Mucosa of descending colon (tissue), 3 donors: Measurements from ENCODE around the gene FGF11. TPM values are rescaled to one million over a fixed set of nuclear protein-coding genes. Genes with fewer than 3 reads are reported as not detected.
A peak's percentile ranks its signal among the peaks of the same experiment; 100 is the strongest.

Experiments used
- ATAC-seq: fragments of 200-7000 bp; cut with Tn5 transposase; one replicate; pipeline ENCODE4 v1.9.1; 2020; ENCODE audit warnings: mild to moderate bottlenecking, moderate library complexity
- DNase-seq, 3 donors: peaks; one replicate each; pipeline ENCODE4 v3.0.0-alpha.2; 2020
- H3K36me3 ChIP-seq: fragments of 200-600 bp; one replicate; pipeline ENCODE4 v1.8.0; 2021; ENCODE audit warnings: low read depth, mild to moderate bottlenecking
- H3K4me1 ChIP-seq: fragments of 200-600 bp; one replicate; pipeline ENCODE4 v1.8.0; 2021; ENCODE audit warnings: low read depth, mild to moderate bottlenecking
- H3K4me3 ChIP-seq: fragments of 200-600 bp; one replicate; pipeline ENCODE4 v1.8.0; 2021; ENCODE audit warnings: mild to moderate bottlenecking
- H3K9me3 ChIP-seq: fragments of 200-600 bp; one replicate; pipeline ENCODE4 v1.8.0; 2021; ENCODE audit warnings: mild to moderate bottlenecking
- CTCF ChIP-seq: fragments of 200-600 bp; IDR thresholded peaks from one replicate; pipeline ENCODE4 v1.8.0; 2022; ENCODE audit warnings: antibody characterized with exemption, mild to moderate bottlenecking
- intact Hi-C, 2 donors: fragments of 100-400 bp; cut with DNase I in 1 of 2; cut with micrococcal nuclease in 1 of 2; formaldehyde crosslinking; loops; one replicate each; pipeline versions ENCODE4 v1.11.0 to v1.11.1; 2022; cut with DNase I, micrococcal nuclease
- total RNA-seq, 3 donors: library from RNA; stranded (reverse); fragmentation: NEBNext Ultra II Directional in 2 of 3; extraction: Animal tissue kit (Norgen Biotek cat#: 25700) in 2 of 3; gene quantifications; one replicate each; pipeline versions ENCODE4 v1.2.1 to v1.2.4, GENCODE V29; 2021 to 2023
- donor health status: DM: no; HTN: no; CAD: no; lungs with moderate emphysema.
- donor health status: DM: no; HTN: no; CAD: no.
- donor health status: DM: no; HTN: yes; CAD: no.

FGF11 gene
- total RNA-seq, 3 donors from 2014 or later: 1.4 to 3.0 (median 2.2) TPM

GRCh38 chr17:7483255-7484066 is 44.1 kb downstream of the FGF11 start:
- Histone ChIP-seq H3K4me3 (peak overlapping the region; percentile 33), H3K4me1 (peaks cover 39% of the 10 kb centered on the region), H3K9me3 (no peaks in the 10 kb centered on the region), H3K36me3 (no peaks in the 10 kb centered on the region)
- TF ChIP-seq CTCF: no peak
- ATAC-seq: peak; percentile 75
- intact Hi-C loops: no loop called here
- DNase-seq: peak; percentile 92 to 97 (median 97)

DNA sequence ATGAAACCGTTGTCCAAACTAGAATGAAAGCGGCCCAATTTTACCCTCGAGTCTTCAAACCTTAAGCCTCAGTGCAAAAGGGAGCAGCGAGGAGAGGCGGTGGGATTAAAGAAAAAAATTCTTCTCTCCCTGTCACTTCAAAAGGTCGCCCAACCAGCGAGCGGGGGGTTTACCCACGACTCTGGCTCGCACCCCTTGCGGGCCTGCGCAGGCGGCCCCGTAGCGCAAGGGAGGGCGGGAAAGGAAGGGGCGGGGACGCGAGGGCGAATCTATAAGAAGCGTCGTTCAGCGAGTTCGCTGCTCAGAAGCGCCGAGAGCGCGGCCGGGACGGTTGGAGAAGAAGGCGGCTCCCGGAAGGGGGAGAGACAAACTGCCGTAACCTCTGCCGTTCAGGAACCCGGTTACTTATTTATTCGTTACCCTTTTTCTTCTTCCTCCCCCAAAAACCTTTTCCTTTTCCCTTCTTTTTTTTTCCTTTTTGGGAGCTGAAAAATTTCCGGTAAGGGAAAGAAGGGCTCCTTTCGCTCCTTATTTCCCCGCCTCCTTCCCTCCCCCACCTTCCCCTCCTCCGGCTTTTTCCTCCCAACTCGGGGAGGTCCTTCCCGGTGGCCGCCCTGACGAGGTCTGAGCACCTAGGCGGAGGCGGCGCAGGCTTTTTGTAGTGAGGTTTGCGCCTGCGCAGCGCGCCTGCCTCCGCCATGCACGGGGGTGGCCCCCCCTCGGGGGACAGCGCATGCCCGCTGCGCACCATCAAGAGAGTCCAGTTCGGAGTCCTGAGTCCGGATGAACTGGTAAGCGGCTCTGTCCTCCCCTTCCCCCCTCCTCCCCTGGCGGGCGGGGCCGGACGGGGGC is 45.0 kb downstream of the FGF11 start, which contains the start of gene POLR2A:
Gene POLR2A (plus strand): TSS at position 300 of the 852 bp plus-strand sequence.
- intact Hi-C loops: no loop called here

GRCh38 chr17:7484919-7485377 is 45.6 kb downstream of the FGF11 start:
- Histone ChIP-seq H3K4me3 (peak overlapping the region; percentile 38), H3K4me1 (peaks cover 40% of the 10 kb centered on the region), H3K36me3 (no peaks in the 10 kb centered on the region), H3K9me3 (no peaks in the 10 kb centered on the region)
- ATAC-seq: no peak
- TF ChIP-seq CTCF: no peak
- DNase-seq: no peak
- intact Hi-C loops: no loop called here

More for the DNA sequence above, 45.0 kb downstream of the FGF11 start, which contains the start of gene POLR2A:
- peak within 1 kb of the TSS; percentile 38 for H3K4me3 ChIP-seq
- TF ChIP-seq CTCF: no peak
- H3K9me3 ChIP-seq: no peaks in the 10 kb centered on the region
- peak; percentile 97 to 99 (median 98) for DNase-seq
- peak; percentile 84 for ATAC-seq
- peaks cover 39% of the 10 kb centered on the region for H3K4me1 ChIP-seq
- no peaks in the 10 kb centered on the region for H3K36me3 ChIP-seq

- Histone ChIP-seq H3K4me1 (peaks cover 46% of the 10 kb centered on the region), H3K9me3 (no peaks in the 10 kb centered on the region), H3K36me3 (no peaks in the 10 kb centered on the region), H3K4me3 (no peak overlapping the region)
- no peak for TF ChIP-seq CTCF
- ATAC-seq: no peak
- no peak for DNase-seq
- intact Hi-C loops: no loop called here
Observed at GRCh38 chr17:7486181-7486580, 46.9 kb downstream of the FGF11 start.

DNA sequence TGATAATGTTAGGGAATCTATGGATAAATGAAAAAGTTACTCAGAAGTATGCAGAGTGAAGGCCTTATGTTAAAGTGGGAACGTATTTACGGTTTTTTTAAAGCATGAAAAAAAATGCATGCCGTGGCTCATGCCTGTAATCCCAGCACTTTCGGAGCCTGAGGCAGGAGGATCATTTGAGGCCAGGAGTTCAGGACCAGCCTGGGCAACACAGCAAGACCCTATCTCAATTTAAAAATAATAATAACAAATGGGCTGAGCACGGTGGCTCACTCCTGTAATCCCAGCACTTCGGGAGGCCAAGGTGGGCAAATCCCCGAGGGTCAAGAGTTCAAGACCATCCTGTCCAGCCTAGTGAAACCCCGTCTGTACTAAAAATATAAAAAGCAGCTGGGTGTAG is 50.8 kb downstream of the FGF11 start:
- no peak for TF ChIP-seq CTCF
- Histone ChIP-seq H3K36me3 (peaks cover 3% of the 10 kb centered on the region), H3K9me3 (no peaks in the 10 kb centered on the region), H3K4me1 (peaks cover 44% of the 10 kb centered on the region), H3K4me3 (no peak overlapping the region)
- DNase-seq: peak in 1 of 3 donors; percentile 7
- intact Hi-C loops: no loop called here
- ATAC-seq: no peak
